NCI-H1417 (cell line): ENCODE data around the gene CARS1.

Experiments used
- DNase-seq, 3 experiments: peaks; one replicate each; lab custom pipeline; 2025; lab: John Stamatoyannopoulos, UW

Gene CARS1

GRCh38 chr11:3008746-3009336, 48.4 kb downstream of the CARS1 start:
- no peak for DNase-seq

- no peak for DNase-seq
Measured at GRCh38 chr11:3007404-3008010, 49.7 kb downstream of the CARS1 start.

- no peak for DNase-seq
Measured at GRCh38 chr11:3006505-3007260, 50.5 kb downstream of the CARS1 start.

GRCh38 chr11:3004481-3004880, 52.7 kb downstream of the CARS1 start:
- no peak for DNase-seq

GRCh38 chr11:3003396-3004231, 53.6 kb downstream of the CARS1 start:
- DNase-seq: no peak

GRCh38 chr11:3002871-3003270, 54.4 kb downstream of the CARS1 start:
- no peak for DNase-seq

GRCh38 chr11:3002351-3002861, 54.8 kb downstream of the CARS1 start:
- no peak for DNase-seq

- DNase-seq: no peak
Measured at GRCh38 chr11:3001496-3001895, 55.7 kb downstream of the CARS1 start.

GRCh38 chr11:3000032-3000961, 56.9 kb downstream of the CARS1 start:
- peak; percentile 33 to 98 (median 93) for DNase-seq

- no peak for DNase-seq
Measured at GRCh38 chr11:2999464-2999998, 57.7 kb downstream of the CARS1 start.

GRCh38 chr11:2998073-2998850, 59.0 kb downstream of the CARS1 start:
- DNase-seq: peak in 1 of 3 experiments; percentile 20

GRCh38 chr11:2997406-2997805, 59.8 kb downstream of the CARS1 start:
- DNase-seq: no peak

GRCh38 chr11:2996976-2997375, 60.2 kb downstream of the CARS1 start:
- DNase-seq: no peak

- no peak for DNase-seq
Measured at GRCh38 chr11:2995893-2996554, 61.2 kb downstream of the CARS1 start.

GRCh38 chr11:2995031-2995561, 62.1 kb downstream of the CARS1 start:
- no peak for DNase-seq

GRCh38 chr11:2994336-2994730, 62.9 kb downstream of the CARS1 start:
- DNase-seq: no peak

GRCh38 chr11:2992997-2993325, 64.3 kb downstream of the CARS1 start:
- DNase-seq: no peak

- peak; percentile 96 to 98 (median 97) for DNase-seq
Measured at GRCh38 chr11:2992234-2992996, 64.8 kb downstream of the CARS1 start, which contains the start of gene NAP1L4. Gene NAP1L4 (minus strand): TSS chr11:2992329. CDS start chr11:2979220, 13,109 bp downstream.
